VCaP (cell line): Measurements from ENCODE around the gene MRPL19.

Experiments
- H3K27ac ChIP-seq: fragments of 450-650 bp; 2 replicates; pipeline ENCODE4 v1.5.1; 2017
- TF ChIP-seq, protein P1 (sequence below): fragments of 450-650 bp; conservative IDR thresholded peaks from 2 replicates; pipeline ENCODE4 v1.5.1; 2017; ENCODE audit warnings: mild to moderate bottlenecking, moderate library complexity

MRPL19 gene

DNA sequence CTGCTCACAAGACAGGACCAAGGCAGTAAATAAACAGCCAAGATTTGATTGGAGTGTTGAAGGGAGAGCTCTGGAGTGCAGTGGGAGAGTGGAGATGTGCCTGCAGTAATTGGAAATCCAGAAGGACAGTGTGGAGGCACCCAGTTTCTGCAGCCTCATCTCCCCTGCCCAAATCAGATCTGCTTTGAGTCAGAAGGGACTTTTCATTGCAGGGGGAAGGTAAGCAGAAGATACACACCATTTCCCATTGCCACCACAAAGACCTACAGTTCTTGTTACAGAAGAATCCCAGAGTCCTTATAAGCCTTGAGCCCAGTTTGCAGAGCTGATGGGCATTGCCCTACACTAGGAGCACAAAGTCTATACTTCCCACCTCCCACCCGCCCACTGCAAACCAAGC is 91.4 kb downstream of the MRPL19 start:
- TF ChIP-seq, protein P1, sequence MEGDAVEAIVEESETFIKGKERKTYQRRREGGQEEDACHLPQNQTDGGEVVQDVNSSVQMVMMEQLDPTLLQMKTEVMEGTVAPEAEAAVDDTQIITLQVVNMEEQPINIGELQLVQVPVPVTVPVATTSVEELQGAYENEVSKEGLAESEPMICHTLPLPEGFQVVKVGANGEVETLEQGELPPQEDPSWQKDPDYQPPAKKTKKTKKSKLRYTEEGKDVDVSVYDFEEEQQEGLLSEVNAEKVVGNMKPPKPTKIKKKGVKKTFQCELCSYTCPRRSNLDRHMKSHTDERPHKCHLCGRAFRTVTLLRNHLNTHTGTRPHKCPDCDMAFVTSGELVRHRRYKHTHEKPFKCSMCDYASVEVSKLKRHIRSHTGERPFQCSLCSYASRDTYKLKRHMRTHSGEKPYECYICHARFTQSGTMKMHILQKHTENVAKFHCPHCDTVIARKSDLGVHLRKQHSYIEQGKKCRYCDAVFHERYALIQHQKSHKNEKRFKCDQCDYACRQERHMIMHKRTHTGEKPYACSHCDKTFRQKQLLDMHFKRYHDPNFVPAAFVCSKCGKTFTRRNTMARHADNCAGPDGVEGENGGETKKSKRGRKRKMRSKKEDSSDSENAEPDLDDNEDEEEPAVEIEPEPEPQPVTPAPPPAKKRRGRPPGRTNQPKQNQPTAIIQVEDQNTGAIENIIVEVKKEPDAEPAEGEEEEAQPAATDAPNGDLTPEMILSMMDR, result no peak
- H3K27ac ChIP-seq, result no peak overlapping the region
